ENCODE results near the gene ARVCF. TPM values are rescaled to one million over a fixed set of nuclear protein-coding genes. Genes with fewer than 3 reads are reported as not detected.

ARVCF gene
- total and polyA plus RNA-seq, 2 of the 8 experiments (the other 6 are each of a cell fraction or from before 2014, with no cell fraction given) = 31.0 to 43.2 TPM

DNA sequence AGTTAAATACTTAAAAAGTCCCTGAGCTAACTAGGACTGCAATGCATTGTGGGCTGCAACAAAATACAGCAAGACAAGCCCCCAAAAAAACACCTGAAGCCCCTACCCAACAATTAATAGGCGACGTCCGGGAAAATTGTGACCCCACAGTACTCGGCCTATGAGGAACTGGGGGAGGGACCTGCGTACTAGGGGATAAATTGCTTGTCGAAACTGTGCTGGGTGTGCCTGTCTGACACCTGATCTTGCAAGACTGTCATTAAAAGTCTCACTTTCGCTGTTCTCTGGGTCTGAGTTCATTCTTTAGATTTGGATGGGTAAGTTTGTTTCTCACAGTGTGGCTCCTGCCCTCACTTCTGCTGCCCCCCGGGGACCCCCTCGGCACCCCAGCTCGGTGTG is 19.5 kb upstream of the ARVCF start (continued):
- TF ChIP-seq, protein P1, sequence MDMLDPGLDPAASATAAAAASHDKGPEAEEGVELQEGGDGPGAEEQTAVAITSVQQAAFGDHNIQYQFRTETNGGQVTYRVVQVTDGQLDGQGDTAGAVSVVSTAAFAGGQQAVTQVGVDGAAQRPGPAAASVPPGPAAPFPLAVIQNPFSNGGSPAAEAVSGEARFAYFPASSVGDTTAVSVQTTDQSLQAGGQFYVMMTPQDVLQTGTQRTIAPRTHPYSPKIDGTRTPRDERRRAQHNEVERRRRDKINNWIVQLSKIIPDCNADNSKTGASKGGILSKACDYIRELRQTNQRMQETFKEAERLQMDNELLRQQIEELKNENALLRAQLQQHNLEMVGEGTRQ (IDR thresholded peaks at IDR 0.05; ENCODE audit: low read length) = no peak
- TF ChIP-seq SP2 (IDR thresholded peaks at IDR 0.05; ENCODE audit: low read length) (no peak), SIX5 (IDR thresholded peaks at IDR 0.05; ENCODE audit: low read depth, low read length) (no peak), GABPA (IDR thresholded peaks at IDR 0.05; ENCODE audit: borderline replicate concordance, insufficient read depth, low read length) (no peak), ATF3 (IDR thresholded peaks at IDR 0.05; ENCODE audit: insufficient read depth, low read depth, low read length) (no peak)
